B cell (primary cell): ENCODE results near the gene CDH19. TPM values are rescaled to one million over a fixed set of nuclear protein-coding genes. Genes with fewer than 3 reads are reported as not detected.

Experiments used
- ATAC-seq: fragments of 200-7000 bp; cut with Tn5 transposase; one replicate; pipeline ENCODE4 v1.10.0; 2021; ENCODE audit warnings: low read depth, mild to moderate bottlenecking, moderate number of reproducible peaks, moderate library complexity
- CTCF ChIA-PET: fragments of 350-600 bp; sonication (Branson Sonifier 250); formaldehyde crosslinking; loops from one replicate; lab custom pipeline; 2021; ENCODE audit warnings: antibody characterized with exemption, inconsistent platforms; lab: Charles Lee
- POLR2A ChIA-PET: fragments of 350-600 bp; sonication (Branson Sonifier 250); formaldehyde crosslinking; loops from one replicate; lab custom pipeline; 2021; ENCODE audit warnings: antibody characterized with exemption; lab: Charles Lee
- DNase-seq: peaks from one replicate; pipeline ENCODE4 v3.0.0; 2013
- H2AFZ ChIP-seq: 2 replicates; pipeline ENCODE4 v1.6.1; 2012; ENCODE audit warnings: mild to moderate bottlenecking, low read depth, low read length; ENCODE audit not compliant: insufficient read depth, poor library complexity, severe bottlenecking
- H3K27ac ChIP-seq, 2 donors: 1 replicate in 1 of 2; 2 replicates in 1 of 2; pipeline ENCODE4 v1.5.1; 2012 to 2013; ENCODE audit warnings: low read length in 2 of 2, mild to moderate bottlenecking in 2 of 2, moderate library complexity in 1 of 2
- H3K27me3 ChIP-seq, 4 experiments: fragments of 200-600 bp in 1 of 4; sonication (generic) in 1 of 4; replicated peaks in 1 of 4; 1 replicate in 2 of 4; 2 replicates in 2 of 4; pipeline versions ENCODE4 v1.6.1 to v1.7.0; 2013 to 2016; ENCODE audit warnings: low read length in 3 of 4, mild to moderate bottlenecking in 2 of 4, mixed read lengths in 1 of 4, moderate library complexity in 1 of 4; ENCODE audit not compliant: insufficient read depth in 4 of 4, control insufficient read depth in 3 of 4; ENCODE audit errors: control extremely low read depth in 1 of 4
- H3K36me3 ChIP-seq, 2 experiments: replicated peaks in 1 of 2; 1 replicate in 1 of 2; 2 replicates in 1 of 2; pipeline versions ENCODE4 v1.6.1 to v1.7.1; 2013; ENCODE audit warnings: low read length in 1 of 2; ENCODE audit not compliant: insufficient read depth in 2 of 2, control insufficient read depth in 1 of 2; ENCODE audit errors: control extremely low read depth in 1 of 2, extremely low read depth in 1 of 2
- H3K4me1 ChIP-seq, 2 donors: fragments of 200-600 bp in 1 of 2; sonication (generic) in 1 of 2; 1 replicate in 1 of 2; 2 replicates in 1 of 2; pipeline versions ENCODE4 v1.5.1 to v1.6.1; 2013 to 2017; ENCODE audit warnings: low read length in 2 of 2; ENCODE audit not compliant: control insufficient read depth in 2 of 2, insufficient read depth in 2 of 2
- H3K4me2 ChIP-seq: replicated peaks from 2 replicates; pipeline ENCODE3; 2012; ENCODE audit warnings: mild to moderate bottlenecking, low read depth, low read length; ENCODE audit not compliant: poor library complexity, severe bottlenecking
- H3K4me3 ChIP-seq, 5 experiments: fragments of 200-600 bp in 1 of 5; sonication (generic) in 1 of 5; 1 replicate in 3 of 5; 2 replicates in 2 of 5; pipeline versions ENCODE4 v1.5.1 to v1.7.0; 2011 to 2016; ENCODE audit warnings: low read length in 4 of 5, mild to moderate bottlenecking in 4 of 5, low read depth in 2 of 5, control low read depth in 1 of 5, moderate library complexity in 1 of 5; ENCODE audit not compliant: insufficient read depth in 1 of 5; ENCODE audit errors: control extremely low read depth in 1 of 5, extremely low read depth in 1 of 5
- H3K79me2 ChIP-seq: fragments of 200-600 bp; sonication (generic); one replicate; pipeline ENCODE4 v1.6.0; 2016; ENCODE audit warnings: low read length; ENCODE audit not compliant: control insufficient read depth, insufficient read depth
- H3K9ac ChIP-seq: fragments of 200-600 bp; sonication (generic); 2 replicates; pipeline ENCODE4 v1.6.1; 2017; ENCODE audit warnings: mild to moderate bottlenecking, low read length, moderate library complexity
- H3K9me3 ChIP-seq, 3 donors: one replicate each; pipeline versions ENCODE4 v1.6.1 to v1.7.1; 2013; ENCODE audit warnings: low read length in 2 of 3; ENCODE audit not compliant: control insufficient read depth in 2 of 3, insufficient read depth in 1 of 3; ENCODE audit errors: control extremely low read depth in 1 of 3
- H4K20me1 ChIP-seq: 2 replicates; pipeline ENCODE4 v1.6.0; 2012; ENCODE audit warnings: mild to moderate bottlenecking, low read length; ENCODE audit not compliant: insufficient read depth, control insufficient read depth, poor library complexity, severe bottlenecking
- H3K27ac Mint-ChIP-seq: one replicate; pipeline ENCODE4 v1.8.0; 2021; ENCODE audit warnings: mixed read lengths
- H3K27me3 Mint-ChIP-seq: one replicate; pipeline ENCODE4 v1.8.0; 2021; ENCODE audit warnings: mixed read lengths
- H3K4me1 Mint-ChIP-seq: one replicate; pipeline ENCODE4 v1.8.0; 2021; ENCODE audit warnings: mixed read lengths
- H3K4me3 Mint-ChIP-seq: one replicate; pipeline ENCODE4 v1.8.0; 2021; ENCODE audit warnings: mixed read lengths
- H3K9me3 Mint-ChIP-seq: one replicate; pipeline ENCODE4 v1.8.0; 2022; ENCODE audit warnings: mixed read lengths; ENCODE audit not compliant: insufficient read depth
- EZH2 ChIP-seq: IDR thresholded peaks from 2 replicates; pipeline ENCODE4 v1.6.1; 2012; ENCODE audit warnings: borderline replicate concordance, low read depth, mild to moderate bottlenecking, moderate library complexity, low read length; ENCODE audit not compliant: insufficient read depth, poor library complexity, severe bottlenecking
- WGBS: methylation state at CpG from one replicate; pipeline ENCODE4 v1.1.5; 2013; ENCODE audit warnings: missing lambda C conversion rate; ENCODE audit not compliant: insufficient coverage; 5-methylcytosine and 5-hydroxymethylcytosine counted together
- intact Hi-C: fragments of 100-400 bp; cut with micrococcal nuclease; formaldehyde crosslinking; loops from one replicate; pipeline ENCODE4 v1.10.0; 2022
- polyA plus RNA-seq: library from polyadenylated mRNA; depleted of rRNA; stranded (reverse); fragments of >200 nt; gene quantifications from 2 replicates; pipeline ENCODE4 v1.2.3, GENCODE V29; 2012
- total RNA-seq, 2 donors: library from RNA; stranded (reverse); fragments of 120-200 nt in 1 of 2; gene quantifications; 1 replicate in 1 of 2; 2 replicates in 1 of 2; pipeline versions ENCODE4 v1.2.3 to v1.2.4, GENCODE V29; 2013 to 2022
- TF ChIP-seq, protein P1 (sequence below): fragments of 200-600 bp; IDR thresholded peaks from one replicate; pipeline ENCODE4 v1.8.0; 2022; ENCODE audit warnings: antibody characterized with exemption, mild to moderate bottlenecking

The CDH19 gene
- total and polyA plus RNA-seq, 2 donors (not counting 1 experiment from before 2014, with no cell fraction given) = not detected

GRCh38 chr18:66566616-66567015 is 37.3 kb downstream of the CDH19 start:
- POLR2A ChIA-PET = no interaction called here
- CTCF ChIA-PET = no interaction called here
- Mint-ChIP-seq H3K4me3 (no peak overlapping the region), H3K27ac (no peak overlapping the region), H3K27me3 (no peaks in the 10 kb centered on the region), H3K4me1 (no peaks in the 10 kb centered on the region), H3K9me3 (no peaks in the 10 kb centered on the region)
- Histone ChIP-seq H2AFZ (no peak overlapping the region), H3K4me3 (no peak overlapping the region), H4K20me1 (no peaks in the 10 kb centered on the region), H3K9me3 (no peaks in the 10 kb centered on the region), H3K27ac (no peak overlapping the region), H3K79me2 (no peaks in the 10 kb centered on the region), H3K27me3 (no peaks in the 10 kb centered on the region), H3K4me2 (no peak overlapping the region), H3K36me3 (no peaks in the 10 kb centered on the region), H3K9ac (no peak overlapping the region), H3K4me1 (no peaks in the 10 kb centered on the region)
- ATAC-seq (no peak), DNase-seq (no peak)
- intact Hi-C loops = no loop called here
- TF ChIP-seq, protein P1, sequence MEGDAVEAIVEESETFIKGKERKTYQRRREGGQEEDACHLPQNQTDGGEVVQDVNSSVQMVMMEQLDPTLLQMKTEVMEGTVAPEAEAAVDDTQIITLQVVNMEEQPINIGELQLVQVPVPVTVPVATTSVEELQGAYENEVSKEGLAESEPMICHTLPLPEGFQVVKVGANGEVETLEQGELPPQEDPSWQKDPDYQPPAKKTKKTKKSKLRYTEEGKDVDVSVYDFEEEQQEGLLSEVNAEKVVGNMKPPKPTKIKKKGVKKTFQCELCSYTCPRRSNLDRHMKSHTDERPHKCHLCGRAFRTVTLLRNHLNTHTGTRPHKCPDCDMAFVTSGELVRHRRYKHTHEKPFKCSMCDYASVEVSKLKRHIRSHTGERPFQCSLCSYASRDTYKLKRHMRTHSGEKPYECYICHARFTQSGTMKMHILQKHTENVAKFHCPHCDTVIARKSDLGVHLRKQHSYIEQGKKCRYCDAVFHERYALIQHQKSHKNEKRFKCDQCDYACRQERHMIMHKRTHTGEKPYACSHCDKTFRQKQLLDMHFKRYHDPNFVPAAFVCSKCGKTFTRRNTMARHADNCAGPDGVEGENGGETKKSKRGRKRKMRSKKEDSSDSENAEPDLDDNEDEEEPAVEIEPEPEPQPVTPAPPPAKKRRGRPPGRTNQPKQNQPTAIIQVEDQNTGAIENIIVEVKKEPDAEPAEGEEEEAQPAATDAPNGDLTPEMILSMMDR = no peak
- no peak for TF ChIP-seq EZH2
- WGBS = 97% methylated on average over 3 of the region's 5 CpGs

GRCh38 chr18:66564236-66564635 is 39.7 kb downstream of the CDH19 start:
- Histone ChIP-seq H4K20me1 (no peaks in the 10 kb centered on the region), H3K79me2 (no peaks in the 10 kb centered on the region), H3K36me3 (no peaks in the 10 kb centered on the region), H3K27ac (no peak overlapping the region), H3K9ac (no peak overlapping the region), H3K4me3 (no peak overlapping the region), H3K4me1 (no peaks in the 10 kb centered on the region), H3K27me3 (no peaks in the 10 kb centered on the region), H3K4me2 (no peak overlapping the region), H3K9me3 (no peaks in the 10 kb centered on the region), H2AFZ (no peak overlapping the region)
- ChIA-PET CTCF (no interaction called here), POLR2A (no interaction called here)
- no peak overlapping the region for H3K4me3 Mint-ChIP-seq
- H3K27me3 Mint-ChIP-seq = no peaks in the 10 kb centered on the region
- no peak overlapping the region for H3K27ac Mint-ChIP-seq
- DNase-seq (no peak), ATAC-seq (no peak)
- intact Hi-C loops = no loop called here
- no peak for TF ChIP-seq EZH2
- TF ChIP-seq, protein P1 = no peak
- H3K4me1 Mint-ChIP-seq = no peaks in the 10 kb centered on the region
- no peaks in the 10 kb centered on the region for H3K9me3 Mint-ChIP-seq
